Measurements from ENCODE around the gene FAM161A.

FAM161A gene

GRCh38 chr2:61789807-61790602 is 63.9 kb downstream of the FAM161A start:
- TF ChIP-seq, protein P1, sequence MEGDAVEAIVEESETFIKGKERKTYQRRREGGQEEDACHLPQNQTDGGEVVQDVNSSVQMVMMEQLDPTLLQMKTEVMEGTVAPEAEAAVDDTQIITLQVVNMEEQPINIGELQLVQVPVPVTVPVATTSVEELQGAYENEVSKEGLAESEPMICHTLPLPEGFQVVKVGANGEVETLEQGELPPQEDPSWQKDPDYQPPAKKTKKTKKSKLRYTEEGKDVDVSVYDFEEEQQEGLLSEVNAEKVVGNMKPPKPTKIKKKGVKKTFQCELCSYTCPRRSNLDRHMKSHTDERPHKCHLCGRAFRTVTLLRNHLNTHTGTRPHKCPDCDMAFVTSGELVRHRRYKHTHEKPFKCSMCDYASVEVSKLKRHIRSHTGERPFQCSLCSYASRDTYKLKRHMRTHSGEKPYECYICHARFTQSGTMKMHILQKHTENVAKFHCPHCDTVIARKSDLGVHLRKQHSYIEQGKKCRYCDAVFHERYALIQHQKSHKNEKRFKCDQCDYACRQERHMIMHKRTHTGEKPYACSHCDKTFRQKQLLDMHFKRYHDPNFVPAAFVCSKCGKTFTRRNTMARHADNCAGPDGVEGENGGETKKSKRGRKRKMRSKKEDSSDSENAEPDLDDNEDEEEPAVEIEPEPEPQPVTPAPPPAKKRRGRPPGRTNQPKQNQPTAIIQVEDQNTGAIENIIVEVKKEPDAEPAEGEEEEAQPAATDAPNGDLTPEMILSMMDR (IDR thresholded peaks at IDR 0.05; ENCODE audit: control insufficient read depth, extremely low read depth, insufficient read depth): no peak
- no peak overlapping the region for H3K4me3 ChIP-seq (ENCODE audit: low read depth, low read length)
- DNase-seq (ENCODE audit: low read depth): no peak

DNA sequence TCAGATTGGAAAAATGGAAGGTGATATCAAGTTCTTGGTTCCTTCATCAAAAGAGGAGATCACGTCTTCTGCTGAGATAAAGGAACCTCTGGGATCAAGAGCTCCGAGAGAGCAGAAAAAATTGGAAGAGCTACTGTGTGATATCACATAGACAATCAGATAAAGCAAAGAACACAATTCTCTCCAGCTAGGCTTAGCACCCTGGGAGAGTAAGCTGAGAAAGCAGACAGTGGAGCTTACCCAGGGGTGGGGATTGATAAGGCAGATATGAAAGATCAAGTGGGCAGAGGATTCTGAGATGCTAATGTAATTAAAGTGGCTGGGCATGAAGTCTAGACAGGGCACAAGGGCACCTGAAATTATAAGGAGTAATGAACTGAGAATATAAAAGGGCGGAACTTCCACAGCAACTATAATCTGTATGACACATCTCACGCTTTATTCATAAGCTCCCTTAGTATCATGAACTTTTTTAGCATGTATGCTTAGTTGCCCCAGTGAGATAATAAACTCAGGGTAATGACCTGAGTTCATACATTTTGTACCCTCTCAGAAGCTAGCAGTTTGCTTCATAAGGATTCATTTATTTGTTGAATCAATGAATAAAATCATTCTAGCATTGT is 65.8 kb downstream of the FAM161A start:
- no peak for DNase-seq (ENCODE audit: low read depth)
- H3K4me3 ChIP-seq (ENCODE audit: low read depth, low read length): no peak overlapping the region
- TF ChIP-seq, protein P1 (IDR thresholded peaks at IDR 0.05; ENCODE audit: control insufficient read depth, extremely low read depth, insufficient read depth): no peak

DNA sequence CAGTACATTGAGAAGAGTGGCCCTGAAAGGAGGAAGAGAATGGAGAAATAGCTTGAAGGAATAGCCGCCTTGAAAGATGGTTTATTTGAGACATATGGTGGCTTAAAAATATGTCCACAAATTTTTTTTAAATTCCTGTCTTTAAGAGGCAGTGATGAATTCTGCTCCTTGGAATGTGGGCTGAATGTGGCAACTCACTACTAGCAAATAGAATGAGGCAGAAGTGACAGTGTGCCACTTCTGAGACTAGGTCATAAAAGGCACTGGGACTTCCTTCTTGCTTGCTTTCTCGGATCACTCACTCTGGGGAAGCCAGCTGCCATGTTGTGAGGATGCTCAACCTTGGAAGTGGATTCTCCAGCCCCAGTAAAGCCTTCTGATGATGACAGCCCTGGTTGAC is 67.0 kb downstream of the FAM161A start:
- H3K4me3 ChIP-seq (ENCODE audit: low read depth, low read length): no peak overlapping the region
- TF ChIP-seq, protein P1 (IDR thresholded peaks at IDR 0.05; ENCODE audit: control insufficient read depth, extremely low read depth, insufficient read depth): no peak
- no peak for DNase-seq (ENCODE audit: low read depth)

- TF ChIP-seq, protein P1 (IDR thresholded peaks at IDR 0.05; ENCODE audit: control insufficient read depth, extremely low read depth, insufficient read depth): no peak
- no peak for DNase-seq (ENCODE audit: low read depth)
- no peak overlapping the region for H3K4me3 ChIP-seq (ENCODE audit: low read depth, low read length)
Measured at GRCh38 chr2:61785583-61785982, 68.3 kb downstream of the FAM161A start.

DNA sequence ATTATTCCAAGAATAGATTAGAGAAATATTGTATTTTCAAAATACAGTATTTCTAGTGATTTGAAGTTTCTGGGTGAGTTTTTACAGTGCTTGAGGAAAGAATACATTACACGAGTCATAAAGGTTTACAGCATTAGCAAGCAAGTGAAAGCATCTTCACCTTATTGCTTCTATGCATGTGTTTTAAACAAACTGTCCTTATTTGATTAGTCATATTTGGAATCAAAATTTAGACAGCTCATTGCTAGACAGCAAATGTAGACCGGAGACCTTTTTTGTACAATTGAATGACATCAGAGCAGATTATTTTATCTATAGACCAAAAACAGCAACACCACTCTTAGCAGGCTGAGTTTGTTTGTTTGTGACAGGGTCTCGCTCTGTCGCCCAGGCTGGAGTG is 69.2 kb downstream of the FAM161A start:
- DNase-seq (ENCODE audit: low read depth): no peak
- TF ChIP-seq, protein P1 (IDR thresholded peaks at IDR 0.05; ENCODE audit: control insufficient read depth, extremely low read depth, insufficient read depth): no peak
- H3K4me3 ChIP-seq (ENCODE audit: low read depth, low read length): no peak overlapping the region

GRCh38 chr2:61775956-61776570 is 77.8 kb downstream of the FAM161A start:
- H3K4me3 ChIP-seq (ENCODE audit: low read depth, low read length): no peak overlapping the region
- TF ChIP-seq, protein P1 (IDR thresholded peaks at IDR 0.05; ENCODE audit: control insufficient read depth, extremely low read depth, insufficient read depth): no peak
- DNase-seq (ENCODE audit: low read depth): no peak
